GM18505 (cell line): ENCODE results near the gene RAPGEF2.

Experiments used
- ATAC-seq: cut with Tn5 transposase; IDR thresholded peaks from one replicate; pipeline ENCODE4 v1.9.1; 2021; ENCODE audit not compliant: unreplicated experiment
- POLR2A ChIP-seq: IDR thresholded peaks from 4 replicates; pipeline ENCODE4 v1.6.1; 2011; ENCODE audit warnings: borderline replicate concordance; ENCODE audit not compliant: insufficient read depth, insufficient read length; ENCODE audit errors: extremely low read depth

Gene RAPGEF2

GRCh38 chr4:159317203-159317602 is 214.3 kb downstream of the RAPGEF2 start:
- no peak for ATAC-seq
- no peak for TF ChIP-seq POLR2A

GRCh38 chr4:159319027-159319426 is 216.1 kb downstream of the RAPGEF2 start:
- no peak for TF ChIP-seq POLR2A
- ATAC-seq = no peak

- no peak for ATAC-seq
Measured at GRCh38 chr4:159326480-159326879, 223.6 kb downstream of the RAPGEF2 start.

GRCh38 chr4:159328766-159329165 is 225.9 kb downstream of the RAPGEF2 start:
- TF ChIP-seq POLR2A = no peak
- no peak for ATAC-seq

More at GRCh38 chr4:159326480-159326879, 223.6 kb downstream of the RAPGEF2 start:
- no peak for TF ChIP-seq POLR2A

GRCh38 chr4:159334461-159334860 is 231.6 kb downstream of the RAPGEF2 start:
- ATAC-seq = no peak
- TF ChIP-seq POLR2A = no peak

- no peak for ATAC-seq
- no peak for TF ChIP-seq POLR2A
Measured at GRCh38 chr4:159337041-159337440, 234.2 kb downstream of the RAPGEF2 start.

GRCh38 chr4:159341522-159341921 is 238.6 kb downstream of the RAPGEF2 start:
- no peak for ATAC-seq
- no peak for TF ChIP-seq POLR2A

- ATAC-seq = no peak
- no peak for TF ChIP-seq POLR2A
Measured at GRCh38 chr4:159342374-159342773, 239.5 kb downstream of the RAPGEF2 start.

GRCh38 chr4:159343116-159343515 is 240.2 kb downstream of the RAPGEF2 start:
- ATAC-seq = no peak
- no peak for TF ChIP-seq POLR2A

GRCh38 chr4:159344877-159345276 is 242.0 kb downstream of the RAPGEF2 start:
- no peak for ATAC-seq
- no peak for TF ChIP-seq POLR2A

GRCh38 chr4:159346681-159347080 is 243.8 kb downstream of the RAPGEF2 start:
- no peak for ATAC-seq
- TF ChIP-seq POLR2A = no peak

GRCh38 chr4:159347813-159348212 is 244.9 kb downstream of the RAPGEF2 start:
- no peak for TF ChIP-seq POLR2A

GRCh38 chr4:159349332-159349731 is 246.5 kb downstream of the RAPGEF2 start:
- no peak for TF ChIP-seq POLR2A
- ATAC-seq = no peak

More at GRCh38 chr4:159347813-159348212, 244.9 kb downstream of the RAPGEF2 start:
- no peak for ATAC-seq

- ATAC-seq = no peak
- TF ChIP-seq POLR2A = no peak
Measured at GRCh38 chr4:159352609-159353008, 249.7 kb downstream of the RAPGEF2 start.
